Uterus (tissue), 2 donors: ENCODE data around the gene ATP5F1D.

Source experiments
- CTCF ChIP-seq, 4 experiments: fragments of 200-600 bp in 2 of 4; fragments of 450-650 bp in 2 of 4; sonication (generic) in 2 of 4; IDR thresholded peaks; one replicate each; pipeline ENCODE4 v1.5.1; 2016 to 2019; ENCODE audit warnings: antibody characterized with exemption in 4 of 4, mild to moderate bottlenecking in 2 of 4, moderate library complexity in 1 of 4
- POLR2A ChIP-seq, 2 donors: fragments of 450-650 bp; IDR thresholded peaks; one replicate each; pipeline ENCODE4 v1.6.1; 2016; ENCODE audit warnings: antibody characterized with exemption in 2 of 2, mild to moderate bottlenecking in 1 of 2, moderate library complexity in 1 of 2

DNA sequence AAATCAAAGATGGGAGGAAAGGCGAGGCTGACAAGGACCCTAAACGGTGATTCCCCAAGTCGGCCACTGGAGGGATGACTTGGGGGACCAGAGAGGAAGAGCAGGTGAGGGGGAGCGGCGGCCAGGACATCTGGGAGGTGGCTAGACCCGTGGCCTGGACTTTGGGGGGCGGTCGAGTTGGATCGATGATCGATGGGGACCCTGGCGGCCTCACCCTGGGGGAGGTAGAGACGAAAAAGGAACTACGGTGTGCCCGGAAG is 19.9 kb downstream of the ATP5F1D start:
- no peak for TF ChIP-seq POLR2A (IDR thresholded peaks at IDR 0.05)
- no peak for TF ChIP-seq CTCF (IDR thresholded peaks at IDR 0.05)
